ENCODE measurements around the gene IQSEC3.

The IQSEC3 gene

GRCh38 chr12:78981-79380, 12.4 kb downstream of the IQSEC3 start:
- DNase-seq = no peak

GRCh38 chr12:80681-81190, 14.2 kb downstream of the IQSEC3 start:
- no peak for DNase-seq

DNA sequence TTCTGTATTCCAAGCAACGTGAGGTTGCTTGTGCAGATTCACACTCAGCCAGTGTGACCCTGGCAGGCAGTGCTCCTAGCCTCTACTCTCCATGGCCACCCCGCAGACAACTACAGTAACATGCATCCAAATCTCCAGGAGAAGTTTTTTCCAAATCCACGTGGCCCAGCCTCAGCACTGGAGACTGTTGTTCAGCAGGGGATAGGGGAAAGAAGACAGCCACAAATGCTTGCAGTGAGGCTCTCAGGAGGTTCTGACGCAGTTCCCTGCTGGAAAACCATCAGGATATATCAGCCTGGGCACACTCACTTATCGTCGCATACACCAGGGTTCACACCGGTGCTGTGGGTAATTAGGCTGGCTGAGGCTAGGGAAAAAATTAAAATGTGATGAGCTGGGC, 16.2 kb downstream of the IQSEC3 start:
- DNase-seq = no peak

- DNase-seq = peak in 20 of 56 donors; percentile 8 to 71 (median 28)
Observed at GRCh38 chr12:84056-84455, 17.5 kb downstream of the IQSEC3 start.

DNA sequence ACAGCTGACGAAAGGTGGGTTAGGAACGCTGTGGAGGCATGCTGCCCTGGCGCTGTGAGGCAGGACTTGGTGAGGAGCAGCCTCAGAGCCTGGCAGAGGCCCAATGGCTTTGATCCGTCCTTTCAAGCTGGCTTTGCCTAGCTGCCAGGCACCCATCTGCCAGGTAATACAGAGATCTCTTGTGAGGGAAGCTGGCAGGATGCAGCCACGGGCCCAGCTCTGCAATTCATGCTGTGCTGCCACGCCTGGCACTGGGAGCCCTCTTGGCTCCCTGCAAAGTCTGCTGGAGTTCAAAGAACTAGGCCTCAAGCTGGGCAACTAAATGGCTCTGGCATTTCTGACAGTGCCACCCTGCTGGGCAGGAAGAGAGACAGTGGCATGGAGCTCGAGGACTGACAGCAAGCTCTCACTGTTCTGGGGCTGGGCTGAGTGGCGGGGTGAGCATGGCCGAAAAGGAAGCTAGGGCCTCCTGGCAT, 18.7 kb downstream of the IQSEC3 start:
- DNase-seq = peak in 33 of 56 donors; percentile 8 to 69 (median 29)

GRCh38 chr12:87315-87714, 20.7 kb downstream of the IQSEC3 start:
- no peak for DNase-seq

- no peak for DNase-seq
Observed at GRCh38 chr12:87856-88255, 21.3 kb downstream of the IQSEC3 start.

DNA sequence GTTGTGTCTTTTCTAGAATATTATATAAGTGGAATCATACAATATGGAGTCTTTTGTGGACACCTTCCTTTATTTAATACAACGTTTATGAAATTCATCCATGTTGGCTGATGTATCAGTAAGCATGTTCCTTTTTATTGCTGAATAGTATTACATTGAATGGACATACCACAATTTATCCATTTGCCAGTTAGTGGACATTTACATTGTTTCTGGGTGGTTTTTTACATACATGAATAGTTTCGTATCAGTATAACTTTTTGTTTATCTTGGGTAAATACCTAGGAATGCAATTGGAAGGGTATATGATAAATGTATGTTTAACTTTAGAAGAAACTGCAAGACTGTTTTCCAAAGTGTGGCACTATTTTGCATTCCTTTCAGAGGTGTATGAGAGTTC, 23.1 kb downstream of the IQSEC3 start:
- no peak for DNase-seq

- DNase-seq = peak in 1 of 56 donors; percentile 12
Observed at GRCh38 chr12:91213-91612, 24.6 kb downstream of the IQSEC3 start.

DNA sequence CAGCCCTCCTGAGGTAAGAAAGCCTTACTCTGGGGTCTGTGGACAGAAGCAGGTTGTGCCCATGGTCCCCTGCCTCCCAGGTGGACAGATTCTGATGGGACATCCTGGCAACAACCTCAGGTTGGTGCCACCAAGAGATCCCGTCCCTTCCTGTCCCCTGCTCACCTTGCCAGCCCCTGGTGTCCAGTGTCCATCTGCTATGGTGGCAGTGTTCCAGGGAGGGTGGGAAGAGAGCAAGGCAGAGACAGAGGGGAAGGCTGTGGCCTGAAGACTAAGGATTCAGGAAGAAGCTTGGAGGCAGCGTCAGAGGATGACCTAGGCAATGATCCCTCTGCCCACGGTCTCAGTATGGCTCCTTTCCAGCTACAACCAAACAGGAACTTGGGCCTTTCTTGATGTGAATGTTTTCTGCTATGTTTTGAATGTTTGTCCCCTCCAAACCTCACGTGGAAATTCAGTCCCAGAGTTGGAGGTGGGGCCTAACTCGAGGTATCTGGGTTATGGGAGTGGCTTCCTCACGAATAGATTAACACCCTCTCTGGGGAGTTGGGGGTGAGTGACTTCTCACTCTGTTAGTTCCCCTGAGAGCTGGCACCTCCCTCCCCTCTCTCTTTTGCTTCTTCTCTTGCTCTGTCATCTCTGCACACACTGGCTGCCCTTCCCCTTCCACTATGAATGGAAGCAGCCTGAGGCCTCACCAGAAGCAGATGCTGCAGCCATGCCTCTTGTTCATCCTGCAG, 26.9 kb downstream of the IQSEC3 start:
- no peak for DNase-seq

DNA sequence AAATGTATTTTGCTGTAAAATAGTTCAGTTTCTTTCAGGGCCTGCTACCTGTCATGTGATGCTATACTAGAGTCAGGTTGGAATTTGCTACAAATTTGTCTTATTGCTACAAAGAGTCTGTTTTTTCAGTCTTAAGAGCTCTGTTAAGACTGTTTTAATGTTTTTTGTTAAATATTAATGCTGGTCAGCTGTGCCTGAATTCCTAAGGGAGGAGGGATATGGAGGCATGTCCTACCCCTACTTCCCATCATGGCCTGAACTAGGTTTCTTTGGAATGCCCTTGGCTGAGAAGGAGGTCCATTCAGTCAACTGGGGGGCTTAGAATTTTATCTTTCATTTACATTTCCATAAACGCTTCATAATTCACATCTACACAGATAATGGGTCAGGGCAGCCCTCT, 30.0 kb downstream of the IQSEC3 start:
- no peak for DNase-seq

DNA sequence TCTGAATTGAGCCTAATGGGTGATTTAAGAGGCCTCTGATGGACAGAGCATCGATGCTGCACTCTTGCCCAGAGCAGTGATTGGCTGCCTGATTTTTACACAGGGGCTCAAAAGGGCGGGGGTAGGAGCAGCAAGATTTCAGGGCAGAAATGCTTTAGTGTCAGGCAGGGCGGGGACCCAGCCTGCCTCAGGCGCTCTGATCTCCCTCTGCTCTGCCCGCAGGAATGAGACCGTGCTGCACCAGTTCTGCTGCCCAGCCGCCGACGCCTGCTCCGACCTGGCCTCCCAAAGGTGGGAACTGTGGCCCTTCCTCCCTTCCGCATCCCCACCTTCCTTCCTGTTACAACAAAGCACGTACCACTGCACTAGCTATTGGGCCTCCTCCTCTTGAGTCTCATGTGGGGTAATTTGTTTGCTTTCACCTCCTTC, 32.4 kb downstream of the IQSEC3 start:
- no peak for DNase-seq

DNA sequence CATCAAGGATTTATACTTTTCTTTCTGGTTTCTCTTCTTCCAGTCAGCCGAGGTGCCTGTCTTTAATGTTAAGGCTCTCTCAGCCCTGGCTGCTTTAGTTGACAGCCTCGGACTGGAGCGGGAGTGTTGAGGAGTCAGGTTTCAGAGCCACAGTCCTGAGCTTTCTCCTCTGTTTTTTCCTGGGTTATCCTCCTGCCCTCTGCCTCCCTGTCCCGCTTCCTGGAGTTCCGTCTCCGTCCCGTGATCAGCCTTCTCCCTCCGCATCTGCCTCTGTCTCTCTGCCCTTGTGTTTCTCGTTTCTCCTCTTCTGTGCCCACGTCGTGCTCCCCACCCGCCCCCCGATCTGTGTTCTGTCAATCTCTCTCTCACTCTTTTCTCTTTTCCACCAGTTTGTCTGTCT, 33.0 kb downstream of the IQSEC3 start:
- DNase-seq = no peak

DNA sequence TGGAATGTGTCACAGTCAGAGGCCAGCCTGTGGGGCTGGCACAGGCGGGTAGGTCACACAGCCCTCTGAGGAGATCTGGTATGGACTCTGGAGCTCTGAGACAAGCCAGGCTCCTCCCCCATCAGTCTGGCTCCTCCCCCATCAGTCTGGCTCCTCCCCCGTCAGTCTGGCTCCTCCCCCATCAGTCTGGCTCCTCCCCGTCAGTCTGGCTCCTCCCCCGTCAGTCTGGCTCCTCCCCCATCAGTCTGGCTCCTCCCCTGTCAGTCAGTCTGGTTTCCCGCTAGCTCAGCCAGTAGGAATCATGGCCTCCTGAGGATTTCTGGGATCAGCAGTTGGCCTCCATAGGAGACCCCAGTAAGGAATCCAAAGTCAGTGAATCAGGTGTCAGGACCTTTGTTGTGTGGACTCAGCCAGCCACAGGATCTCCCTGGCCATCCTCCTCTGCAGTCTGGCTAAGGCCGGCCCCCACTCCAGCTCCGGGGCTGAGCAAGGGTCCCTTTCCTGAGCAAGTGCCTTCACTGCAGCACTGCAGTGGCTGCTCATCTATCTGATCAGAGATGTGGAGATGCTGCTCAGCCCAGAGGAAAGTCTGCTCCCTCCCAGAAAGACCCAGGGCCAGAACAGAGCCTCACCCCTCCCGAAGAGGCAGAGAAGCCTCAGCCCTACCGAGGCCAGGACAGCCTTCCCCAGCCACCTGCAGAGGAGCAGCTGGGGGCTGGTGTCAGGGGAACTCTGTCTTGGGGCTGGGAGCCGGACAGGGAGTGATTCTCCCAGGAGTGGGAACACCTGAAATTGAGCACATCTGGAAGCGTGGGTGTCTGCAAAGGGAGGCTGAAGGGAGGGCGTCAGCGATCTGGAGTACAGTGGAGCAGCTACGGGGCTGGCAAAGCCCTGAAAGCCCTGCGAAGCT, 35.7 kb downstream of the IQSEC3 start:
- peak in 1 of 56 donors; percentile 17 for DNase-seq

- no peak for DNase-seq
Observed at GRCh38 chr12:102879-103168, 36.3 kb downstream of the IQSEC3 start.

DNA sequence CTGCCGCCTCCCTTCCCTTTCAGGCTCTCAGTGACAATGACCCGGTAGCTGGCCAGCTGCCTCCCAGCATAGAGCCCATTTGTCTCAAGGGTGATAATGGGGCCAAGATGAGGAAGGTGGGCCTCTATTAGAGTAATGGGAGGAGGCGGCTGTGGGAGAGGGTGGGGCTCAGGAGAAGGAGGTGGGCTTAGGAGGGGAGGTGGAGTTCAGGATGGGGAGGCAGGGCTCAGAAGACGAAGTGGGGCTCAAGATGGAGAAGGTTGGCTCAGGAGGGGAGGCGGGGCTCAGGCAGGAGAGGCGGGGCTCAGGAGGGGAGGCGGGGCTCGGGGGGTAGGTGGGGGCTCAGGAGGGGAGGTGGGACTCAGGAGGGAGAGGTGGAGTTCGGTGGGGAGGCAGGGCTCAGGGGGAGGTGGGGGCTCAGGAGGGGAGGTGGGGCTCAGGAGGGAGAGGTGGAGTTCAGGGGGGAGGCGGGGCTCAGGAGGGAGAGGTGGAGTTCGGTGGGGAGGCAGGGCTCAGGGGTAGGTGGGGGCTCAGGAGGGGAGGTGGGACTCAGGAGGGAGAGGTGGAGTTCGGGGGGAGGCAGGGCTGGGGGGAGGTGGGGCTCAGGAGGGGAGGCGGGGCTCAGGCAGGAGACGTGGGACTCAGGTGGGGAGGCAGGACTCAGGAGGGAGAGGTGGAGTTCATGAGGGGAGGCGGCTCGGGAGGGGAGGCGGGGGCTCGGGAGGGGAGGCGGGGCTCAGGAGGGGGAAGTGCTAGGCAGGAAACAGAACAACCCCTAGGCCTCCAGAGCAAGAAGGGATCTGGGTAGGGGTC, 36.8 kb downstream of the IQSEC3 start:
- DNase-seq = peak in 1 of 56 donors; percentile 14

DNA sequence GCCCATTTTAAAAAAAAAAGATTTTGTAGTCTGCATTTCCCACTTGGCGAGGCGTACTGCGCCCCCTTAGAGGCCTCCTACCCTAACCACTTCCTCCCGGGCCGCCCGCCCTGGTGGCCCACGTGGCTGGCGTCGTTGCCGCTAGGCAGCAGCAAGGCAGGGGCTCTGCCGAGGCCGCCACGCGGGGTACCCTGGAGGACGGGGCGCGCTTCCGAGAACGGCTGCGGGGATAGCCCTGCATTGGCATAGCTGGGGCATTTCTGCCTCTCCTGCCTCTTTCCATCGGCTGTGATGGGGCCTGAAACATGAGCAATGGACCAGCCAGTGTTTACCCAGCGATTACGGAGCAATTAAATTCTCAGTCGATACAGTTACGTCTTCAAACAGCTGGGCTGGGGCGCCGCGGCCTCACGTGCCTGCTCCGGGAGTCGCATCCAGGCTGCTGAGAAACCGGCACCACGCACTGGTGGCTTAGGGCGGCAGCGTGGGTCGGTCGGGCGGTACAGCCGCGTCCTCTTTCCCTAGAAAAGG, 38.0 kb downstream of the IQSEC3 start:
- peak in 1 of 56 donors; percentile 8 for DNase-seq

- DNase-seq = no peak
Observed at GRCh38 chr12:105696-106095, 39.1 kb downstream of the IQSEC3 start.

DNA sequence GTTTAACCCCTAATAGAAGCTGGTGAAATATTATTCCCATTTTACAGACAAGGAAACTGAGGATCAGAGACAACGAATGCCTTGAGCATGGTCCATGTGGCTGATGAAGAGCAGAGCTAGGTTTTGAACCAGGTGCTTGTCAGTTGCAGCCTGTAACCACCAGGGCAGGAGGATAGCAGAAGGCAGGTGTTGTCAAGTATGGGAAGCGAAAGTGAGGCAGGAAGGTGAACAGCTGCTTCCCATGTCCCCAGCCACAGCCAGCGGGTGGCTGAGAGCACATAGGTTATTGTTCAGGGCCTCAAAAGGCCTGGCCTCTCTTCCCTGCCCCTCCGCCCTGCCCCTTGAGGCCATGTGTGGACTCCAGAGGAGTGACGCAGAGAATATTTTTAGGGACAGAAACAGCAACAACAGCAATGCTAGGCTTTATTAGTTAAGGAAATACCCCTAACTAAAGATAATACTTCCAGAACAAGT, 39.6 kb downstream of the IQSEC3 start:
- DNase-seq = no peak

- peak in 26 of 56 donors; percentile 3 to 70 (median 28) for DNase-seq
Observed at GRCh38 chr12:108594-108993, 42.0 kb downstream of the IQSEC3 start.

- DNase-seq = no peak
Observed at GRCh38 chr12:109446-109845, 42.9 kb downstream of the IQSEC3 start.

Measured in amygdala (tissue), 56 donors.